HEK293 (cell line): ENCODE results near the gene PPP2R2B.

Experiments
- CTCF ChIA-PET: fragments of 350-600 bp; formaldehyde crosslinking; extraction: SDS; loops from one replicate; lab custom pipeline; 2021; ENCODE audit warnings: antibody characterized with exemption; lab: Yijun Ruan, JAX
- POLR2A ChIA-PET: fragments of 300-600 bp; formaldehyde crosslinking; extraction: SDS; loops from one replicate; lab custom pipeline; 2020; ENCODE audit warnings: antibody characterized with exemption, inconsistent platforms; lab: Yijun Ruan, JAX
- H3K27ac ChIP-seq: fragments of 200-500 bp; sonication (Bioruptor generic); 2 replicates; pipeline ENCODE4 v1.5.1; 2014; ENCODE audit warnings: low read depth, low read length, control low read depth, inconsistent platforms; ENCODE audit errors: extremely low read depth
- H3K36me3 ChIP-seq, 2 experiments: fragments of 200-500 bp in 1 of 2; sonication (Bioruptor generic) in 1 of 2; 1 replicate in 1 of 2; 2 replicates in 1 of 2; pipeline ENCODE4 v1.5.1; 2014 to 2017; ENCODE audit warnings: inconsistent platforms in 2 of 2, low read length in 2 of 2; ENCODE audit not compliant: control insufficient read depth in 2 of 2, insufficient read depth in 1 of 2
- H3K4me1 ChIP-seq: fragments of 200-500 bp; sonication (Bioruptor generic); 2 replicates; pipeline ENCODE4 v1.5.1; 2014; ENCODE audit warnings: mild to moderate bottlenecking, low read length, inconsistent platforms; ENCODE audit not compliant: control insufficient read depth, insufficient read depth
- H3K4me3 ChIP-seq: 2 replicates; pipeline ENCODE4 v1.5.1; 2011; ENCODE audit warnings: low read depth, mild to moderate bottlenecking, control low read depth, low read length, moderate library complexity
- H3K9me3 ChIP-seq: fragments of 200-500 bp; sonication (Bioruptor generic); 2 replicates; pipeline ENCODE4 v1.5.1; 2014; ENCODE audit warnings: low read depth, low read length, inconsistent platforms; ENCODE audit not compliant: control insufficient read depth, insufficient read depth
- EGR2 ChIP-seq: fragments of 450-650 bp; formaldehyde crosslinking; IDR thresholded peaks from 2 replicates; pipeline ENCODE4 v1.5.1; 2016; ENCODE audit warnings: low read depth, missing biosample characterization, missing genetic modification characterization
- ELK4 ChIP-seq: IDR thresholded peaks from 2 replicates; pipeline ENCODE4 v1.6.1; 2011; ENCODE audit warnings: mild to moderate bottlenecking, low read depth, low read length, borderline replicate concordance
- PRDM10 ChIP-seq: fragments of 450-650 bp; formaldehyde crosslinking; IDR thresholded peaks from 2 replicates; pipeline ENCODE4 v1.5.1; 2016; ENCODE audit warnings: missing biosample characterization, missing genetic modification characterization
- REST ChIP-seq: fragments of 450-650 bp; formaldehyde crosslinking; IDR thresholded peaks from 2 replicates; pipeline ENCODE4 v1.5.1; 2016; ENCODE audit warnings: missing biosample characterization, missing genetic modification characterization
- SCRT2 ChIP-seq: fragments of 450-650 bp; formaldehyde crosslinking; IDR thresholded peaks from 2 replicates; pipeline ENCODE4 v1.5.1; 2016; ENCODE audit warnings: missing biosample characterization, missing genetic modification characterization
- SETDB1 ChIP-seq: IDR thresholded peaks from one replicate; pipeline ENCODE4 v1.6.1; 2017; ENCODE audit warnings: mild to moderate bottlenecking, low read length, moderate library complexity, mixed read lengths; ENCODE audit not compliant: insufficient read length
- SP3 ChIP-seq: fragments of 450-650 bp; formaldehyde crosslinking; IDR thresholded peaks from 2 replicates; pipeline ENCODE4 v1.5.1; 2016; ENCODE audit warnings: missing biosample characterization, missing genetic modification characterization
- ZBTB1 ChIP-seq: fragments of 450-650 bp; formaldehyde crosslinking; IDR thresholded peaks from 2 replicates; pipeline ENCODE4 v1.5.1; 2016; ENCODE audit warnings: missing biosample characterization, missing genetic modification characterization
- ZBTB10 ChIP-seq: fragments of 450-650 bp; formaldehyde crosslinking; IDR thresholded peaks from 2 replicates; pipeline ENCODE4 v1.5.1; 2016; ENCODE audit warnings: missing biosample characterization, missing genetic modification characterization
- ZEB2 ChIP-seq: fragments of 450-650 bp; formaldehyde crosslinking; IDR thresholded peaks from 2 replicates; pipeline ENCODE4 v1.5.1; 2016; ENCODE audit warnings: missing biosample characterization, missing genetic modification characterization
- ZFP3 ChIP-seq: fragments of 450-650 bp; formaldehyde crosslinking; IDR thresholded peaks from 2 replicates; pipeline ENCODE4 v1.5.1; 2016; ENCODE audit warnings: low read depth, missing biosample characterization, missing genetic modification characterization
- ZNF2 ChIP-seq: fragments of 450-650 bp; formaldehyde crosslinking; IDR thresholded peaks from 2 replicates; pipeline ENCODE4 v1.5.1; 2016; ENCODE audit warnings: missing biosample characterization, missing genetic modification characterization
- ZNF221 ChIP-seq: fragments of 450-650 bp; formaldehyde crosslinking; IDR thresholded peaks from 2 replicates; pipeline ENCODE4 v1.5.1; 2017; ENCODE audit warnings: missing biosample characterization, missing genetic modification characterization, borderline replicate concordance
- ZNF23 ChIP-seq: fragments of 450-650 bp; formaldehyde crosslinking; IDR thresholded peaks from 2 replicates; pipeline ENCODE4 v1.5.1; 2016; ENCODE audit warnings: missing biosample characterization, missing genetic modification characterization, borderline replicate concordance
- ZNF660 ChIP-seq: fragments of 450-650 bp; IDR thresholded peaks from 2 replicates; pipeline ENCODE4 v1.5.1; 2018; ENCODE audit warnings: missing biosample characterization, mild to moderate bottlenecking, missing genetic modification characterization
- ZSCAN5A ChIP-seq: fragments of 450-650 bp; formaldehyde crosslinking; IDR thresholded peaks from 2 replicates; pipeline ENCODE4 v1.5.1; 2016; ENCODE audit warnings: missing biosample characterization, missing genetic modification characterization
- ZXDB ChIP-seq: fragments of 450-650 bp; formaldehyde crosslinking; IDR thresholded peaks from 2 replicates; pipeline ENCODE4 v1.5.1; 2016; ENCODE audit warnings: missing biosample characterization, missing genetic modification characterization

Gene PPP2R2B

GRCh38 chr5:146755793-146756192 is 122.8 kb downstream of the PPP2R2B start (continued):
- no peak for TF ChIP-seq ZNF2
- no peak for TF ChIP-seq REST (tag by site-specific recombination)

- no peak overlapping the region for H3K27ac ChIP-seq
- H3K4me1 ChIP-seq = no peaks in the 10 kb centered on the region
- TF ChIP-seq ZNF221 (tag by site-specific recombination) (no peak), SETDB1 (no peak), EGR2 (no peak)
- H3K9me3 ChIP-seq = no peaks in the 10 kb centered on the region
- CTCF ChIA-PET = no interaction called here
- H3K36me3 ChIP-seq = no peaks in the 10 kb centered on the region
- POLR2A ChIA-PET = no interaction called here
- H3K4me3 ChIP-seq = no peak overlapping the region
Observed at GRCh38 chr5:146754621-146755020, 123.9 kb downstream of the PPP2R2B start.

- H3K4me3 ChIP-seq = no peak overlapping the region
- H3K36me3 ChIP-seq = no peaks in the 10 kb centered on the region
- no peaks in the 10 kb centered on the region for H3K9me3 ChIP-seq
- POLR2A ChIA-PET = no interaction called here
- CTCF ChIA-PET = no interaction called here
- TF ChIP-seq ZEB2 (no peak), ZNF660 (tag by site-specific recombination) (no peak), ZNF23 (tag by site-specific recombination) (no peak), ZBTB1 (tag by site-specific recombination) (no peak), ZXDB (no peak), PRDM10 (tag by site-specific recombination) (no peak)
- TF ChIP-seq, all 188 proteins: peak for 0
- H3K4me1 ChIP-seq = no peaks in the 10 kb centered on the region
- no peak overlapping the region for H3K27ac ChIP-seq
Observed at GRCh38 chr5:146753641-146754040, 124.9 kb downstream of the PPP2R2B start.

- Histone ChIP-seq H3K4me3 (no peak overlapping the region), H3K27ac (no peak overlapping the region), H3K36me3 (no peaks in the 10 kb centered on the region), H3K4me1 (no peaks in the 10 kb centered on the region), H3K9me3 (no peaks in the 10 kb centered on the region)
- ChIA-PET POLR2A (no interaction called here), CTCF (no interaction called here)
- TF ChIP-seq ZSCAN5A (tag by site-specific recombination) (no peak), ZBTB10 (tag by site-specific recombination) (no peak), ZEB2 (no peak), ZFP3 (tag by site-specific recombination) (no peak), SCRT2 (no peak), ELK4 (no peak), SP3 (tag by site-specific recombination) (no peak)
Observed at GRCh38 chr5:146751781-146752401, 126.7 kb downstream of the PPP2R2B start.
